Measurements from ENCODE around the gene PFN3.

DNA sequence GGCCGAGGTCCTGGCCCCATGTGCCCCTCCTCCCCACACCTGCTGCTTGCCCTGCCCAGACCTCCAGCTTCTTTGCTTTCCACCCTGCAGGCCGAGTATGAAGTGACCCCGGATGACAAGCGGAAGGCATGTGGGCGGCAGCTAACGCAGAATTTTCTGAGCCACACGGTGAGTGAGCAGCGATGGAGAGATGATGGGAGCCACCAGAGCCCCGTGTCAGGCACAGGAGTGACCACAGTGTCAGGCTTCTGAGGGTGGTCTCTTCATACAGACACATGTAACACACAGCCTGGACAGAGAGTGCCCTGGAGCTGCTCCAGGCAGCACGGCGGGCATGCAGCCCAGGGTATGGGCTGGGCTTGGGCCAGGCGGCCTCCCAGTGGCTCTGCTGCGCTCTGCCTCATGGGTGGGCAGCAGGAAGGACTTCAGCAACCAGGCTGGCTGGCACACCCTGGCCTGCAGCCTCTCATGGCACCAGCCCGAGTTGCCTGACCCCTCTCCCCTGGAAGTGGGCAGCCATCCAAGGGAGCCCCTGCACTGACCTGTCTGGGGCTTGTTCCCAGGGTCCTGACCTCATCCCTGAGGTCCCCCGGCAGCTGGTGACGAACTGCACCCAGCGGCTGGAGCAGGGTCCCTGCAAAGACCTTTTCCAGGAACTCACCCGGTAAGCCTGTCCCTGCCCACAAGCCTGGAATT is 31.8 kb upstream of the PFN3 start:
- TF ChIP-seq POLR2AphosphoS5 (IDR thresholded peaks at IDR 0.05; ENCODE audit: low read depth), result no peak
- TF ChIP-seq EZH2 (IDR thresholded peaks at IDR 0.05; ENCODE audit: low read depth, unreplicated experiment), result no peak
- TF ChIP-seq, protein P1, sequence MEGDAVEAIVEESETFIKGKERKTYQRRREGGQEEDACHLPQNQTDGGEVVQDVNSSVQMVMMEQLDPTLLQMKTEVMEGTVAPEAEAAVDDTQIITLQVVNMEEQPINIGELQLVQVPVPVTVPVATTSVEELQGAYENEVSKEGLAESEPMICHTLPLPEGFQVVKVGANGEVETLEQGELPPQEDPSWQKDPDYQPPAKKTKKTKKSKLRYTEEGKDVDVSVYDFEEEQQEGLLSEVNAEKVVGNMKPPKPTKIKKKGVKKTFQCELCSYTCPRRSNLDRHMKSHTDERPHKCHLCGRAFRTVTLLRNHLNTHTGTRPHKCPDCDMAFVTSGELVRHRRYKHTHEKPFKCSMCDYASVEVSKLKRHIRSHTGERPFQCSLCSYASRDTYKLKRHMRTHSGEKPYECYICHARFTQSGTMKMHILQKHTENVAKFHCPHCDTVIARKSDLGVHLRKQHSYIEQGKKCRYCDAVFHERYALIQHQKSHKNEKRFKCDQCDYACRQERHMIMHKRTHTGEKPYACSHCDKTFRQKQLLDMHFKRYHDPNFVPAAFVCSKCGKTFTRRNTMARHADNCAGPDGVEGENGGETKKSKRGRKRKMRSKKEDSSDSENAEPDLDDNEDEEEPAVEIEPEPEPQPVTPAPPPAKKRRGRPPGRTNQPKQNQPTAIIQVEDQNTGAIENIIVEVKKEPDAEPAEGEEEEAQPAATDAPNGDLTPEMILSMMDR (conservative IDR thresholded peaks at IDR 0.05; ENCODE audit: low read depth in 2 of 2), result no peak

All from GM23338 (cell line).